IMR-90 (cell line): Measurements from ENCODE around the gene HDAC5.

Experiments
- POLR2A ChIP-seq: IDR thresholded peaks from 2 replicates; pipeline ENCODE4 v1.6.1; 2012; ENCODE audit warnings: mild to moderate bottlenecking, low read depth, low read length
- RFX5 ChIP-seq: IDR thresholded peaks from 2 replicates; pipeline ENCODE4 v1.8.0; 2012; ENCODE audit warnings: low read depth, mild to moderate bottlenecking, low read length, moderate library complexity
- SMC3 ChIP-seq: fragments of 150-350 bp; IDR thresholded peaks from 2 replicates; pipeline ENCODE4 v1.6.1; 2016; ENCODE audit warnings: low read depth, mild to moderate bottlenecking, antibody characterized with exemption, low read length, moderate library complexity
- TF ChIP-seq, protein P1 (sequence below): conservative IDR thresholded peaks from 2 replicates; pipeline ENCODE4 v1.5.1; 2012; ENCODE audit warnings: mild to moderate bottlenecking, low read depth, low read length, improper control_type of control experiment
- TF ChIP-seq, protein P2 (sequence below): fragments of 150-350 bp; IDR thresholded peaks from 2 replicates; pipeline ENCODE4 v1.6.1; 2017; ENCODE audit warnings: mild to moderate bottlenecking, antibody characterized with exemption, low read length, low read depth

DNA sequence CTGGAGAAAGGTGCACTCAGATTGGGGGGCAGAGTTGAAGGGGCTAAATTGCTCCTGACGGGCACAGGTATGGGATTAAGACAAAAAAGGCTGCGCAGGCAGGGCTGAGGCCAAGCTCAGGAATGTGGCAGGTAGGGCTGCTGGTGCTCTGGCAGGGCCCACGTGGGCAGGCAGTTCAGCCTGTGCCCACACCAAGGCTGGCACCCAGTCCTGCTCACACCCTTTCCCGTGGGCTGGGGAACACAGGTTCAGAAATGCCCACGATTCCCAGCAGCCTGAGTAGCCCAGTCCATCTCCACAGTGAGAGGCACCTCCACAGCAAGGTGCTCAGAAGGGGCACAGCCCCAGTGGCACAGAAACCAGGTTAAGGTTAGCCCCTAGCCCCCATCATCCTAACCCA lies 4.4 kb downstream of the HDAC5 start:
- TF ChIP-seq, protein P1, sequence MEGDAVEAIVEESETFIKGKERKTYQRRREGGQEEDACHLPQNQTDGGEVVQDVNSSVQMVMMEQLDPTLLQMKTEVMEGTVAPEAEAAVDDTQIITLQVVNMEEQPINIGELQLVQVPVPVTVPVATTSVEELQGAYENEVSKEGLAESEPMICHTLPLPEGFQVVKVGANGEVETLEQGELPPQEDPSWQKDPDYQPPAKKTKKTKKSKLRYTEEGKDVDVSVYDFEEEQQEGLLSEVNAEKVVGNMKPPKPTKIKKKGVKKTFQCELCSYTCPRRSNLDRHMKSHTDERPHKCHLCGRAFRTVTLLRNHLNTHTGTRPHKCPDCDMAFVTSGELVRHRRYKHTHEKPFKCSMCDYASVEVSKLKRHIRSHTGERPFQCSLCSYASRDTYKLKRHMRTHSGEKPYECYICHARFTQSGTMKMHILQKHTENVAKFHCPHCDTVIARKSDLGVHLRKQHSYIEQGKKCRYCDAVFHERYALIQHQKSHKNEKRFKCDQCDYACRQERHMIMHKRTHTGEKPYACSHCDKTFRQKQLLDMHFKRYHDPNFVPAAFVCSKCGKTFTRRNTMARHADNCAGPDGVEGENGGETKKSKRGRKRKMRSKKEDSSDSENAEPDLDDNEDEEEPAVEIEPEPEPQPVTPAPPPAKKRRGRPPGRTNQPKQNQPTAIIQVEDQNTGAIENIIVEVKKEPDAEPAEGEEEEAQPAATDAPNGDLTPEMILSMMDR = no peak
- TF ChIP-seq, protein P2, sequence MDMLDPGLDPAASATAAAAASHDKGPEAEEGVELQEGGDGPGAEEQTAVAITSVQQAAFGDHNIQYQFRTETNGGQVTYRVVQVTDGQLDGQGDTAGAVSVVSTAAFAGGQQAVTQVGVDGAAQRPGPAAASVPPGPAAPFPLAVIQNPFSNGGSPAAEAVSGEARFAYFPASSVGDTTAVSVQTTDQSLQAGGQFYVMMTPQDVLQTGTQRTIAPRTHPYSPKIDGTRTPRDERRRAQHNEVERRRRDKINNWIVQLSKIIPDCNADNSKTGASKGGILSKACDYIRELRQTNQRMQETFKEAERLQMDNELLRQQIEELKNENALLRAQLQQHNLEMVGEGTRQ = no peak
- no peak for TF ChIP-seq POLR2A
- no peak for TF ChIP-seq RFX5
- no peak for TF ChIP-seq SMC3
